HG03095 (cell line): Measurements from ENCODE around the gene ABHD1.

ENCODE experiments used
- ATAC-seq: cut with Tn5 transposase; IDR thresholded peaks from one replicate; pipeline ENCODE4 v1.9.1; 2021; ENCODE audit warnings: moderate library complexity; ENCODE audit not compliant: unreplicated experiment

ABHD1 gene

DNA sequence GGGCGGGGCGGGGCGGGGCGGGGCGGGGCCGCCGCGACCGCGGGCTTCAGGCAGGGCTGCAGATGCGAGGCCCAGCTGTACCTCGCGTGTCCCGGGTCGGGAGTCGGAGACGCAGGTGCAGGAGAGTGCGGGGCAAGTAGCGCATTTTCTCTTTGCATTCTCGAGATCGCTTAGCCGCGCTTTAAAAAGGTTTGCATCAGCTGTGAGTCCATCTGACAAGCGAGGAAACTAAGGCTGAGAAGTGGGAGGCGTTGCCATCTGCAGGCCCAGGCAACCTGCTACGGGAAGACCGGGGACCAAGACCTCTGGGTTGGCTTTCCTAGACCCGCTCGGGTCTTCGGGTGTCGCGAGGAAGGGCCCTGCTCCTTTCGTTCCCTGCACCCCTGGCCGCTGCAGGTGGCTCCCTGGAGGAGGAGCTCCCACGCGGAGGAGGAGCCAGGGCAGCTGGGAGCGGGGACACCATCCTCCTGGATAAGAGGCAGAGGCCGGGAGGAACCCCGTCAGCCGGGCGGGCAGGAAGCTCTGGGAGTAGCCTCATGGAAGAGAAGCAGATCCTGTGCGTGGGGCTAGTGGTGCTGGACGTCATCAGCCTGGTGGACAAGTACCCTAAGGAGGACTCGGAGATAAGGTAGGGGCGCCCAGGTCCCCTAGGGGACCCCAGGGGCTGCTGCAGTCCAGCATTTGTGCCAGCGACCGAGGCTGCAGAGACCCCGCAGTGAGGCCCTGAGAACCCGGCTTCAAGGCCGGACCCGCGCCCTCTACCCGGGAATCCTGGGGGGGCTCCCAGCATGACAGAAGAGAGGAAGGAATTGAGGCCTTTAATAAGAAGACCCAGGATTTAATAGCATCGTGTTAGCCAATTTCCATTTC lies 36.7 kb upstream of the ABHD1 start, which contains the start of gene KHK:
TSS of gene KHK (plus strand) at position 49 of the 870 bp plus-strand sequence. CDS start at position 537, 488 bp downstream.
- ATAC-seq = no peak

DNA sequence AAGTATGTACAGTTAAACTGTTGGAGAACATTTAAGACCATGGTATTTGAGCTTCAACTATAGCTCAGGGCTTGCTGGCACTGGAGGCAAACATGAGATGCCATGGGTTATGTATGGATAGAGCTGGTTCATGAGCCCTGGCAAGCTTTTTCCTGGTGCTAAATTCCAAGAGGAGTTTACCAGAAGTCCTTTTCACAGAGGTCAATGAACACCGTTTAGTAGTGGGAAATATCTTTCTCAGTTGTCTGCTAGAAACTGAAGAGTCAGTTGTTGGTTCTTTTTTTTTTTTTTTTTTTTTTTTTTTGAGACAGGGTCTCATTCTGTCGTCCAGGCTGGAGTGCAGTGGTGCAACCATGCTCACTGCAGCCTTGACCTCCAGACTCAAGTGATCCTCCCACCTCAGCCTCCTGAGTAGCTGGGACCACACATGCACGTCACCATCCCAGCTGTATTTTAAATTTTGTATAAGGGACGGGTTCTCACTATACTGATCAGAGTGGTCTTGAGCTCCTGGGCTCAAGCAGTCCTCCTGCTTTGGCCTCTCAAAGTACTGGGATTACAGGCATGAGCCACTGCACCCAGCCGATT lies 35.7 kb upstream of the ABHD1 start:
- no peak for ATAC-seq

DNA sequence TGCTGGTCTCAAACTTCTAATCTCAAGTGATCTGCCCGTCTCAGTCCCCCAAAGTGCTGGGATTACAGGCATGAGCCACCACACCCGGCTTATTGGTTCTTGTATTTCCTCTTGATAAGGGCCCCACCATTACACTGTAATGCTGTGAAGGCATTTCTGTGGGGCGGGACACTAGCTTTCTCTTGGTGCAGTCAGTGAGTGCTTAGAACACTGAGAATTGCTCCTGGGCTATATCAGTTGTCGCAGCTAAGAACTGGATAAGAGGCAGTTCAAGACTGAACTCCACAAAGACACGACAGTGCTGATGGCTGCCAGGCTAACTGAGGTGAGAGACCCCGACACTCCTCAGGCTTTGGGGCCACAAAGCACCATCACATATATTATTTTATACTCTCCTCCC lies 35.0 kb upstream of the ABHD1 start:
- no peak for ATAC-seq

GRCh38 chr2:27089111-27089954 lies 34.3 kb upstream of the ABHD1 start:
- no peak for ATAC-seq

- ATAC-seq = no peak
These were observed 31.6 kb upstream of the ABHD1 start for GRCh38 chr2:27091746-27092695.

- no peak for ATAC-seq
These were observed 30.8 kb upstream of the ABHD1 start for GRCh38 chr2:27092696-27093429.

- ATAC-seq = no peak
These were observed 29.9 kb upstream of the ABHD1 start for GRCh38 chr2:27093430-27094352.

DNA sequence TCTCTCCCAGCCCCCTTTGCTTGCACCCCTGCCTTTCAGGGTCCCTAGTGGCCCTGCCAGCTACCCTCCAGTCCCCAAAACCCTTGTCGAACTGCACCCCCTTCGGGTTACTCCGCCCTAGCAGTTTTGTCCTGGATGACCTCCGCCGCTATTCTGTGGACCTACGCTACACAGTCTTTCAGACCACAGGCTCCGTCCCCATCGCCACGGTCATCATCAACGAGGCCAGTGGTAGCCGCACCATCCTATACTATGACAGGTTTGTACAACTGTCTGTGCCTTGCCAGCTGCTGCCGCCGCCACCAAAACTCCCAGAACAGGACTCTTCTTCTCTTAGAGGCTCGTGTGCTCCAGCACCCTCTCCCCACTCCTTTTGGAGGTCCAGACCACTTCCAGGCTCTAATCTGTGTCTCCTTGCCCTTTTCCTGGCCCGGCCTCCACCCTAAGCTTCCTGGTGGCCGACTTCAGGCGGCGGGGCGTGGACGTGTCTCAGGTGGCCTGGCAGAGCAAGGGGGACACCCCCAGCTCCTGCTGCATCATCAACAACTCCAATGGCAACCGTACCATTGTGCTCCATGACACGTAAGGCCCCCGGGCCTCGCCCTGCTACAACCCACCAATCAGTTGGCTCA lies 29.1 kb upstream of the ABHD1 start:
- no peak for ATAC-seq

GRCh38 chr2:27095427-27095744 lies 28.2 kb upstream of the ABHD1 start:
- no peak for ATAC-seq

DNA sequence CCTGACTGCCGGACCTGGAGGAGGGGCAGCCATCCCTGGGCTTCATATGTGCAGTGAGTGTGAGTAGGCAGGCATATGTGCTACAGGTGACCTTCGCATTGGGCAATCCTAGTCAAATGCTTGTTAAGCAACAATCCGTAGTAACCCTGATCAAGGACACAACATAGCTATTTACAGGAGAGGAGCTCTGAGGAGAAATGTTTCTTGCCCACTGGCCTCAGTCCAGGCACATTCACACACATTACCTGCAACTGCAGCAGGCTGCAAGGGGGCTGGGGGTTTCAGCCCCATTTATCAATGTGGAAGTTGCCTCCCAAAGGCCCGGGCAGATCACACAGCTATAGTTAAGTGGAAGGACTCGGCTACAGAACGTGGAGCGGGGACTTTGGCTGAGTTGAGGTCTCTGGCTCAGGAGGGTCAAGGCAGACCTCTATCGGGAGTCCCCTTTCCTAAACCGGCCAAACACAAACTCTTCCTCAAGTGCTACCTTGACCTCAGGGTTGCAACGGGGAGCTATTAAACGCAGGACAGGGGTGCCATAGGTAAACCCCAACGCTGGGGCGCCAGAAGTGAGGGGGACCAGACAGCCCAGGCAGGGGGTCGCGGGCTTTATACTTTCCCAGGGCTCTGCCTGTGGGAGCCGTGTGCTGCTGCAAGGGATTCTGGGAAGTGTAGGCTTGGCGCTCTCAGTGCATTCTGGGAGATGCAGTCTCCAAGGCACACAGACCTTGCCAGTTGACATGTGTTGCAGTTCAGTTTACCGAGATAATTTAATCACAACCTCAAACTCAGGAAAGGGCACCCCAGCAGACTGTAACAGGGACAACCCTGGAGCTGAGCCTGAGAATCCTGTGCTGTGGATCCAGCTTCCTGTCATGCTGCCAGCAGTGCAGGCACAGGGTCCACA lies 27.6 kb upstream of the ABHD1 start:
- ATAC-seq = no peak

GRCh38 chr2:27096748-27097297 lies 26.8 kb upstream of the ABHD1 start:
- ATAC-seq = no peak

DNA sequence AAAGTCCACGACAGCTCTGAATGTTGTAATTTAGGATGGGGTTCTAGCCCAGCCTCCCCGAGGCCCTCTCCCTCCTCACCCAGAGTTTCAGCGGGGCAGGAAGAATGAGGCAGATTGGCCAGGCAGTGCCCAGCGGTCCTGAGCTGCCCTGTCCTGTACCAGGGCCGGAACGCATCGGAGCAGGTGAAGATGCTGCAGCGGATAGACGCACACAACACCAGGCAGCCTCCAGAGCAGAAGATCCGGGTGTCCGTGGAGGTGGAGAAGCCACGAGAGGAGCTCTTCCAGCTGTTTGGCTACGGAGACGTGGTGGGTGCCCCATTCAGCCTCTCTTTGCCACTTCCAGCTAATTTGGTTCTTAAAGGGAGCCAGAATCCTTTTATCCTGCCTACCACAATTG lies 26.3 kb upstream of the ABHD1 start:
- ATAC-seq = no peak

- no peak for ATAC-seq
These were observed 24.2 kb upstream of the ABHD1 start for GRCh38 chr2:27099334-27099955.

DNA sequence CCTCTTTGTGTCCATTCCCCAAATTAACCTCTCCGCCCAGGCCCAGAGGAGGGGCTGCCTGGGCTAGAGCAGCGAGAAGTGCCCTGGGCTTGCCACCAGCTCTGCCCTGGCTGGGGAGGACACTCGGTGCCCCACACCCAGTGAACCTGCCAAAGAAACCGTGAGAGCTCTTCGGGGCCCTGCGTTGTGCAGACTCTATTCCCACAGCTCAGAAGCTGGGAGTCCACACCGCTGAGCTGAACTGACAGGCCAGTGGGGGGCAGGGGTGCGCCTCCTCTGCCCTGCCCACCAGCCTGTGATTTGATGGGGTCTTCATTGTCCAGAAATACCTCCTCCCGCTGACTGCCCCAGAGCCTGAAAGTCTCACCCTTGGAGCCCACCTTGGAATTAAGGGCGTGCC lies 23.6 kb upstream of the ABHD1 start:
- ATAC-seq = no peak

DNA sequence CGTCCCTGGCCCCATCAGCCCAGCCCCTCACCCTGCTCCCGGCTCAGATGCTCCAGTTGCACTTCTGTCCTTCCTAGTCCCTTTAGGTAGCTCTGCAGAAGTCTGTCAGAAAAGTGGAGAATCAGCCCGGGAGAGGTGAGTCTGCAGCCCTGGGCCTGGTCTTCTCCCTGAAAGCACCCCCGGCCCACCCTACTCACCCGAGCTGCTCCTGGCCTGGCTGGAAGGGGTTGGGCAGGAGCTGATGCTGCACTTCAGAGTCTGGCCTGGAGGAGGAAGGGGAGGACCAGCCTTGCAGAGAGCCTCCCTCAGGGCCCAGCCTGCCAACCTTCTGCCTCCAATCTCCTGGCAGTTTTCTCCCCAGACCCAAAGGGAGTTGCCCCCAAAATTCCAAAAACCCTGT lies 21.3 kb upstream of the ABHD1 start:
- no peak for ATAC-seq

DNA sequence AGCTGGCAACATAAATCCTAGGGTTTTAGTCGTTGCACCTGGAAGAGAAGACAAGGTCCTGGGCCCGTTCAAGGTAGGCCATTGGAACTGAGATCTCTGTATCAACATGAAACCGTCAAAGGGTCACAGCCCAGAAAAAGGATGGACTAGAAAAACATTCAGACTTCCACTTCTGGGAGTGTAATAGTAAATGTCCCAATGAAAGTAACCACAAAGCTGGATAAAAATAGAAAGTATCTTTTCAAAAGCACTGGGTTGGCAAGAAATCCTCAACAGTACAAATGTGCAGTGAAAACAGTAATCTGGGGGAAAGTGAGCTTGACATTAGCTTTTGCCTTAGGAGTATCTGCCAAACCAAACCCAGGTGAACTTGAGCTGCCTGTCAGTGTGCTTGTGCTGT lies 17.6 kb upstream of the ABHD1 start:
- ATAC-seq = no peak

DNA sequence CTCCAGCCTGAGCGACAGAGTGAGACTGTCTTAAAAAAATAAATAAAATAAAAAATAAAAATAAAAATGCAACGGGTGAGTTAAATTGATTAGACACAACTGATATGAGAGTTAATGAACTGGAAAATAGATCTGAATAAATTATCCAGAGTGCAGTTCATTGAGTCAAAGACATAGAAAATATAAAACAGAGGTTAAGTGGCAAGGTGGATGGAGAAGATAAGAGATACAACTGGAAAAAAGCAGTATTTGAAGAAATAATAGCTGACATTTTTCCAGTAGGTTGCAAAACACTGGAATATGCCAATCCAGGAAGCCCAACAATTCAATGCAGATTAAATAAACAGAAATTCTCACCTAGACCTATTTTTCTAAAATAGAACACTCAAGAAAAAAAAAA lies 15.4 kb upstream of the ABHD1 start:
- ATAC-seq = no peak
